SK-N-SH (cell line): Measurements from ENCODE around the gene SLC17A3. TPM values are rescaled to one million over a fixed set of nuclear protein-coding genes. Genes with fewer than 3 reads are reported as not detected.

ENCODE experiments used
- CTCF ChIA-PET: fragments of 300-600, 350-600 bp; formaldehyde crosslinking; extraction: SDS; loops from one replicate; lab custom pipeline; 2021; lab: Yijun Ruan, JAX
- POLR2A ChIA-PET: fragments of 350-600 bp; sonication (Branson Sonifier 250); formaldehyde crosslinking; extraction: SDS; loops from one replicate; lab custom pipeline; 2020; ENCODE audit warnings: antibody characterized with exemption, inconsistent platforms; lab: Yijun Ruan, JAX
- DNase-seq: peaks from one replicate; pipeline ENCODE4 v3.0.0; 2012
- H2AFZ ChIP-seq: fragments of 200-600 bp; sonication (generic); 2 replicates; pipeline ENCODE4 v1.8.1; 2016; ENCODE audit warnings: antibody characterized with exemption, mild to moderate bottlenecking, low read depth
- H3F3A ChIP-seq: fragments of 200-600 bp; sonication (generic); replicated peaks from 2 replicates; pipeline ENCODE3; 2016; ENCODE audit warnings: antibody characterized with exemption, mild to moderate bottlenecking; ENCODE audit not compliant: insufficient read depth
- H3K27ac ChIP-seq, 2 experiments: fragments of 200-500 bp in 1 of 2; fragments of 200-600 bp in 1 of 2; sonication (Bioruptor generic) in 1 of 2; sonication (generic), shearing (Covaris generic) in 1 of 2; 2 replicates each; pipeline versions ENCODE4 v1.5.1 to v1.6.1; 2014 to 2016; ENCODE audit warnings: low read depth in 2 of 2, inconsistent platforms in 1 of 2, low read length in 1 of 2, mild to moderate bottlenecking in 1 of 2, mixed read lengths in 1 of 2
- H3K27me3 ChIP-seq: fragments of 200-600 bp; sonication (generic), shearing (Covaris generic); 2 replicates; pipeline ENCODE4 v1.6.1; 2016; ENCODE audit warnings: mixed run types; ENCODE audit not compliant: insufficient read depth
- H3K36me3 ChIP-seq, 2 experiments: fragments of 200-500 bp in 1 of 2; fragments of 200-600 bp in 1 of 2; sonication (Bioruptor generic) in 1 of 2; sonication (generic) in 1 of 2; replicated peaks in 1 of 2; 2 replicates each; pipeline versions ENCODE3 to v1.5.1; 2014 to 2016; ENCODE audit warnings: low read length in 1 of 2, mild to moderate bottlenecking in 1 of 2; ENCODE audit not compliant: insufficient read depth in 2 of 2, control insufficient read depth in 1 of 2
- H3K4me1 ChIP-seq, 2 experiments: fragments of 200-500 bp in 1 of 2; fragments of 200-600 bp in 1 of 2; sonication (Bioruptor generic) in 1 of 2; sonication (generic), shearing (Covaris generic) in 1 of 2; 2 replicates each; pipeline versions ENCODE4 v1.5.1 to v1.6.1; 2014 to 2016; ENCODE audit warnings: low read depth in 1 of 2, low read length in 1 of 2, mixed run types in 1 of 2; ENCODE audit not compliant: insufficient read depth in 2 of 2, control insufficient read depth in 1 of 2
- H3K4me2 ChIP-seq: fragments of 200-600 bp; sonication (generic), shearing (Covaris generic); 2 replicates; pipeline ENCODE4 v1.6.1; 2017; ENCODE audit warnings: mixed run types
- H3K4me3 ChIP-seq, 2 experiments: fragments of 200-500 bp in 1 of 2; fragments of 200-600 bp in 1 of 2; sonication (Bioruptor generic) in 1 of 2; sonication (generic), shearing (Covaris generic) in 1 of 2; 2 replicates each; pipeline versions ENCODE4 v1.5.1 to v1.8.1; 2014 to 2016; ENCODE audit warnings: low read depth in 2 of 2, inconsistent platforms in 1 of 2, low read length in 1 of 2, mild to moderate bottlenecking in 1 of 2, mixed read lengths in 1 of 2, moderate library complexity in 1 of 2
- H3K79me2 ChIP-seq: fragments of 200-600 bp; sonication (generic); 2 replicates; pipeline ENCODE4 v1.8.1; 2017; ENCODE audit warnings: mild to moderate bottlenecking; ENCODE audit not compliant: insufficient read depth
- H3K9ac ChIP-seq: fragments of 200-600 bp; sonication (generic); 2 replicates; pipeline ENCODE4 v1.6.1; 2017; ENCODE audit warnings: mixed run types
- H3K9me2 ChIP-seq: fragments of 200-600 bp; sonication (generic); 2 replicates; pipeline ENCODE4 v1.6.1; 2017; ENCODE audit warnings: mixed run types
- H3K9me3 ChIP-seq: fragments of 200-600 bp; sonication (generic); 2 replicates; pipeline ENCODE4 v1.6.1; 2017; ENCODE audit warnings: mixed run types, mild to moderate bottlenecking, moderate library complexity
- H4K20me1 ChIP-seq: fragments of 200-600 bp; sonication (generic); 2 replicates; pipeline ENCODE4 v1.6.1; 2017; ENCODE audit warnings: mild to moderate bottlenecking, mixed run types; ENCODE audit not compliant: insufficient read depth
- CHD2 ChIP-seq: fragments of 150-350 bp; IDR thresholded peaks from 2 replicates; pipeline ENCODE4 v1.6.1; 2018; ENCODE audit warnings: low read length; ENCODE audit not compliant: partially characterized antibody
- ELF1 ChIP-seq: IDR thresholded peaks from 2 replicates; pipeline ENCODE4 v1.4.0; 2012
- EP300 ChIP-seq, 2 experiments: IDR thresholded peaks; 2 replicates each; pipeline versions ENCODE4 v1.4.0 to v1.6.1; 2012; ENCODE audit warnings: borderline replicate concordance in 1 of 2, low read depth in 1 of 2, low read length in 1 of 2
- FOXJ3 ChIP-seq: sonication (generic); formaldehyde crosslinking; IDR thresholded peaks from 2 replicates; pipeline ENCODE4 v1.5.1; 2020; ENCODE audit warnings: mild to moderate bottlenecking, missing genetic modification reagents
- MEF2A ChIP-seq: IDR thresholded peaks from 2 replicates; pipeline ENCODE4 v1.4.0; 2012; ENCODE audit warnings: low read depth, borderline replicate concordance
- POLR2AphosphoS5 ChIP-seq: IDR thresholded peaks from 2 replicates; pipeline ENCODE4 v1.6.1; 2012; ENCODE audit warnings: low read depth, low read length
- RFX5 ChIP-seq: IDR thresholded peaks from 2 replicates; pipeline ENCODE4 v1.6.1; 2012; ENCODE audit warnings: mild to moderate bottlenecking, improper control_type of control experiment, low read length
- RXRA ChIP-seq: IDR thresholded peaks from 2 replicates; pipeline ENCODE4 v1.4.0; 2012; ENCODE audit warnings: low read depth, mild to moderate bottlenecking, borderline replicate concordance
- SIN3A ChIP-seq: IDR thresholded peaks from 2 replicates; pipeline ENCODE4 v1.6.1; 2012; ENCODE audit warnings: low read depth, mild to moderate bottlenecking, low read length, moderate library complexity, borderline replicate concordance
- SMC3 ChIP-seq: IDR thresholded peaks from 2 replicates; pipeline ENCODE4 v1.6.1; 2012; ENCODE audit warnings: low read depth, low read length, improper control_type of control experiment
- TCF12 ChIP-seq: IDR thresholded peaks from 2 replicates; pipeline ENCODE4 v1.4.0; 2012
- WGBS: methylation state at CpG from one replicate; pipeline ENCODE4 v1.1.6; 2017; ENCODE audit warnings: low lambda C conversion rate; 5-methylcytosine and 5-hydroxymethylcytosine counted together
- polyA plus RNA-seq, 3 experiments: library from polyadenylated mRNA; depleted of rRNA; stranded (reverse); fragments of >200 nt; gene quantifications; 2 replicates each; pipeline ENCODE4 v1.2.3, GENCODE V29; 2012
- TF ChIP-seq, protein P1 (sequence below): fragments of 200-600 bp; sonication (generic); IDR thresholded peaks from 2 replicates; pipeline ENCODE4 v1.6.1; 2017; ENCODE audit warnings: antibody characterized with exemption, mild to moderate bottlenecking, moderate library complexity
- TF ChIP-seq, protein P2 (sequence below): IDR thresholded peaks from 2 replicates; pipeline ENCODE4 v1.4.0; 2012; ENCODE audit warnings: low read depth, borderline replicate concordance
- TF ChIP-seq, protein P3 (sequence below): fragments of 150-350 bp; IDR thresholded peaks from 2 replicates; pipeline ENCODE4 v1.6.1; 2016; ENCODE audit warnings: mild to moderate bottlenecking, low read depth, low read length
- TF ChIP-seq, protein P4 (sequence below): IDR thresholded peaks from 2 replicates; pipeline ENCODE4 v1.6.1; 2012; ENCODE audit warnings: mild to moderate bottlenecking, low read depth, low read length, moderate library complexity

Gene SLC17A3
- polyA plus RNA-seq, 1 of the 3 experiments (the other 2 are of a cell fraction), result not detected

DNA sequence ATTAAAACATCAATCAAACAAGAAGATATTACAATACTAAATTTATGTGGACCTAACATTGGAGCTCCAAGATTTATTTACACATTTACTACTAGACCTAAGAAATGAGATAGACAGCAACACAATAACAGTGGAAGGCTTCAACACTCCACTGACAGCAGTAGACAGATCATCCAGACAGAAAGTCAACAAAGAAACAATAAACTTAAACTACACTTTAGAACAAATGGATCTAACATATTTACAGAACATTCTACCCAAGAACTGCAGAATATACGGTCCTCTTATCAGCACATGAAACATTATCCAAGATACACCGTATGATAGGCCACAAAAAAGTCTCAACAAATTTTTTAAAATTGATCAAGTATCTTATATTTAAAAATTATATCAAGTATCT lies 69.2 kb downstream of the SLC17A3 start:
- Histone ChIP-seq H3K4me2 (no peak overlapping the region), H3K4me1 (no peaks in the 10 kb centered on the region), H4K20me1 (no peaks in the 10 kb centered on the region), H3K79me2 (no peaks in the 10 kb centered on the region), H3K4me3 (no peak overlapping the region), H3K36me3 (no peaks in the 10 kb centered on the region), H3F3A (no peaks in the 10 kb centered on the region), H3K27me3 (no peaks in the 10 kb centered on the region), H2AFZ (no peak overlapping the region), H3K9ac (no peak overlapping the region), H3K27ac (no peak overlapping the region), H3K9me3 (no peaks in the 10 kb centered on the region), H3K9me2 (no peaks in the 10 kb centered on the region)
- ChIA-PET POLR2A (no interaction called here), CTCF (interaction anchor here (1.5 kb wide), 2 partner anchors 12 to 16 kb away, joined by 3 read pairs; no protein-coding TSS in a partner anchor)
- TF ChIP-seq ELF1 (no peak), POLR2AphosphoS5 (no peak), SIN3A (no peak), MEF2A (no peak), RXRA (no peak), EP300 (IDR thresholded peaks at IDR 0.05; ENCODE audit: borderline replicate concordance in 1 of 2, low read depth in 1 of 2, low read length in 1 of 2) (no peak), FOXJ3 (CRISPR knock-in tag) (no peak), RFX5 (no peak), SMC3 (no peak), CHD2 (no peak), TCF12 (no peak)
- TF ChIP-seq, protein P1, sequence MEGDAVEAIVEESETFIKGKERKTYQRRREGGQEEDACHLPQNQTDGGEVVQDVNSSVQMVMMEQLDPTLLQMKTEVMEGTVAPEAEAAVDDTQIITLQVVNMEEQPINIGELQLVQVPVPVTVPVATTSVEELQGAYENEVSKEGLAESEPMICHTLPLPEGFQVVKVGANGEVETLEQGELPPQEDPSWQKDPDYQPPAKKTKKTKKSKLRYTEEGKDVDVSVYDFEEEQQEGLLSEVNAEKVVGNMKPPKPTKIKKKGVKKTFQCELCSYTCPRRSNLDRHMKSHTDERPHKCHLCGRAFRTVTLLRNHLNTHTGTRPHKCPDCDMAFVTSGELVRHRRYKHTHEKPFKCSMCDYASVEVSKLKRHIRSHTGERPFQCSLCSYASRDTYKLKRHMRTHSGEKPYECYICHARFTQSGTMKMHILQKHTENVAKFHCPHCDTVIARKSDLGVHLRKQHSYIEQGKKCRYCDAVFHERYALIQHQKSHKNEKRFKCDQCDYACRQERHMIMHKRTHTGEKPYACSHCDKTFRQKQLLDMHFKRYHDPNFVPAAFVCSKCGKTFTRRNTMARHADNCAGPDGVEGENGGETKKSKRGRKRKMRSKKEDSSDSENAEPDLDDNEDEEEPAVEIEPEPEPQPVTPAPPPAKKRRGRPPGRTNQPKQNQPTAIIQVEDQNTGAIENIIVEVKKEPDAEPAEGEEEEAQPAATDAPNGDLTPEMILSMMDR, result no peak
- TF ChIP-seq, protein P2, sequence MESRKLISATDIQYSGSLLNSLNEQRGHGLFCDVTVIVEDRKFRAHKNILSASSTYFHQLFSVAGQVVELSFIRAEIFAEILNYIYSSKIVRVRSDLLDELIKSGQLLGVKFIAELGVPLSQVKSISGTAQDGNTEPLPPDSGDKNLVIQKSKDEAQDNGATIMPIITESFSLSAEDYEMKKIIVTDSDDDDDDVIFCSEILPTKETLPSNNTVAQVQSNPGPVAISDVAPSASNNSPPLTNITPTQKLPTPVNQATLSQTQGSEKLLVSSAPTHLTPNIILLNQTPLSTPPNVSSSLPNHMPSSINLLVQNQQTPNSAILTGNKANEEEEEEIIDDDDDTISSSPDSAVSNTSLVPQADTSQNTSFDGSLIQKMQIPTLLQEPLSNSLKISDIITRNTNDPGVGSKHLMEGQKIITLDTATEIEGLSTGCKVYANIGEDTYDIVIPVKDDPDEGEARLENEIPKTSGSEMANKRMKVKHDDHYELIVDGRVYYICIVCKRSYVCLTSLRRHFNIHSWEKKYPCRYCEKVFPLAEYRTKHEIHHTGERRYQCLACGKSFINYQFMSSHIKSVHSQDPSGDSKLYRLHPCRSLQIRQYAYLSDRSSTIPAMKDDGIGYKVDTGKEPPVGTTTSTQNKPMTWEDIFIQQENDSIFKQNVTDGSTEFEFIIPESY, result no peak
- TF ChIP-seq, protein P3, sequence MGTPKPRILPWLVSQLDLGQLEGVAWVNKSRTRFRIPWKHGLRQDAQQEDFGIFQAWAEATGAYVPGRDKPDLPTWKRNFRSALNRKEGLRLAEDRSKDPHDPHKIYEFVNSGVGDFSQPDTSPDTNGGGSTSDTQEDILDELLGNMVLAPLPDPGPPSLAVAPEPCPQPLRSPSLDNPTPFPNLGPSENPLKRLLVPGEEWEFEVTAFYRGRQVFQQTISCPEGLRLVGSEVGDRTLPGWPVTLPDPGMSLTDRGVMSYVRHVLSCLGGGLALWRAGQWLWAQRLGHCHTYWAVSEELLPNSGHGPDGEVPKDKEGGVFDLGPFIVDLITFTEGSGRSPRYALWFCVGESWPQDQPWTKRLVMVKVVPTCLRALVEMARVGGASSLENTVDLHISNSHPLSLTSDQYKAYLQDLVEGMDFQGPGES, result no peak
- TF ChIP-seq, protein P4, sequence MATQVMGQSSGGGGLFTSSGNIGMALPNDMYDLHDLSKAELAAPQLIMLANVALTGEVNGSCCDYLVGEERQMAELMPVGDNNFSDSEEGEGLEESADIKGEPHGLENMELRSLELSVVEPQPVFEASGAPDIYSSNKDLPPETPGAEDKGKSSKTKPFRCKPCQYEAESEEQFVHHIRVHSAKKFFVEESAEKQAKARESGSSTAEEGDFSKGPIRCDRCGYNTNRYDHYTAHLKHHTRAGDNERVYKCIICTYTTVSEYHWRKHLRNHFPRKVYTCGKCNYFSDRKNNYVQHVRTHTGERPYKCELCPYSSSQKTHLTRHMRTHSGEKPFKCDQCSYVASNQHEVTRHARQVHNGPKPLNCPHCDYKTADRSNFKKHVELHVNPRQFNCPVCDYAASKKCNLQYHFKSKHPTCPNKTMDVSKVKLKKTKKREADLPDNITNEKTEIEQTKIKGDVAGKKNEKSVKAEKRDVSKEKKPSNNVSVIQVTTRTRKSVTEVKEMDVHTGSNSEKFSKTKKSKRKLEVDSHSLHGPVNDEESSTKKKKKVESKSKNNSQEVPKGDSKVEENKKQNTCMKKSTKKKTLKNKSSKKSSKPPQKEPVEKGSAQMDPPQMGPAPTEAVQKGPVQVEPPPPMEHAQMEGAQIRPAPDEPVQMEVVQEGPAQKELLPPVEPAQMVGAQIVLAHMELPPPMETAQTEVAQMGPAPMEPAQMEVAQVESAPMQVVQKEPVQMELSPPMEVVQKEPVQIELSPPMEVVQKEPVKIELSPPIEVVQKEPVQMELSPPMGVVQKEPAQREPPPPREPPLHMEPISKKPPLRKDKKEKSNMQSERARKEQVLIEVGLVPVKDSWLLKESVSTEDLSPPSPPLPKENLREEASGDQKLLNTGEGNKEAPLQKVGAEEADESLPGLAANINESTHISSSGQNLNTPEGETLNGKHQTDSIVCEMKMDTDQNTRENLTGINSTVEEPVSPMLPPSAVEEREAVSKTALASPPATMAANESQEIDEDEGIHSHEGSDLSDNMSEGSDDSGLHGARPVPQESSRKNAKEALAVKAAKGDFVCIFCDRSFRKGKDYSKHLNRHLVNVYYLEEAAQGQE, result no peak
- no peak for DNase-seq
- 52% methylated on average over 2 of the region's 2 CpGs for WGBS
